Smooth muscle cell of trachea (primary cell): ENCODE measurements around the gene FOXD2. TPM values are rescaled to one million over a fixed set of nuclear protein-coding genes. Genes with fewer than 3 reads are reported as not detected.

Experiments used
- total RNA-seq: library from RNA; depleted of rRNA; stranded (reverse); fragments of >200 nt; gene quantifications from 2 replicates; pipeline ENCODE4 v1.2.1, GENCODE V29; 2014

The FOXD2 gene
- 0.29 and 0.66 TPM in 2 replicates for total RNA-seq

GRCh38 chr1:47437447-47438164 lies at the start of gene FOXD2:
Gene FOXD2 (plus strand): TSS chr1:47438044. CDS start chr1:47438136, 92 bp downstream.

GRCh38 chr1:47415728-47416318 lies 22.0 kb upstream of the FOXD2 start, which contains the start of gene FOXE3:
Gene FOXE3 (plus strand): TSS chr1:47416285. CDS start chr1:47416316, 31 bp downstream.

Other genes starting within 250 kb of the FOXD2 start
- gene PDZK1IP1, start 248.0 kb upstream of the FOXD2 start, total RNA-seq: 0.50 TPM in 1 of 2 replicates, not detected in the other
- under 0.01 TPM in 2 replicates for gene TAL1, start 205.8 kb upstream of the FOXD2 start, total RNA-seq
- 2.6 and 11.2 TPM in 2 replicates for gene STIL, start 123.9 kb upstream of the FOXD2 start, total RNA-seq
- 79.6 and 132 TPM in 2 replicates for gene CMPK1, start 104.3 kb upstream of the FOXD2 start, total RNA-seq
- not detected in 2 replicates for gene FOXE3, start 21.8 kb upstream of the FOXD2 start, total RNA-seq